ENCODE results near the gene FAN1. TPM values are rescaled to one million over a fixed set of nuclear protein-coding genes. Genes with fewer than 3 reads are reported as not detected.

Gene FAN1
- total and polyA plus RNA-seq, 9 of the 15 experiments (the other 6 are each of a cell fraction or from before 2014, with no cell fraction given), result 1.5 to 16.8 (median 12.0) TPM

- TF ChIP-seq PRDM10 (IDR thresholded peaks at IDR 0.05; ENCODE audit: partially characterized antibody), result no peak
- no peak for TF ChIP-seq PTRF (tag; IDR thresholded peaks at IDR 0.05)
- no peak for TF ChIP-seq ZNF133 (CRISPR knock-in tag; IDR thresholded peaks at IDR 0.05)
- TF ChIP-seq, protein P1, sequence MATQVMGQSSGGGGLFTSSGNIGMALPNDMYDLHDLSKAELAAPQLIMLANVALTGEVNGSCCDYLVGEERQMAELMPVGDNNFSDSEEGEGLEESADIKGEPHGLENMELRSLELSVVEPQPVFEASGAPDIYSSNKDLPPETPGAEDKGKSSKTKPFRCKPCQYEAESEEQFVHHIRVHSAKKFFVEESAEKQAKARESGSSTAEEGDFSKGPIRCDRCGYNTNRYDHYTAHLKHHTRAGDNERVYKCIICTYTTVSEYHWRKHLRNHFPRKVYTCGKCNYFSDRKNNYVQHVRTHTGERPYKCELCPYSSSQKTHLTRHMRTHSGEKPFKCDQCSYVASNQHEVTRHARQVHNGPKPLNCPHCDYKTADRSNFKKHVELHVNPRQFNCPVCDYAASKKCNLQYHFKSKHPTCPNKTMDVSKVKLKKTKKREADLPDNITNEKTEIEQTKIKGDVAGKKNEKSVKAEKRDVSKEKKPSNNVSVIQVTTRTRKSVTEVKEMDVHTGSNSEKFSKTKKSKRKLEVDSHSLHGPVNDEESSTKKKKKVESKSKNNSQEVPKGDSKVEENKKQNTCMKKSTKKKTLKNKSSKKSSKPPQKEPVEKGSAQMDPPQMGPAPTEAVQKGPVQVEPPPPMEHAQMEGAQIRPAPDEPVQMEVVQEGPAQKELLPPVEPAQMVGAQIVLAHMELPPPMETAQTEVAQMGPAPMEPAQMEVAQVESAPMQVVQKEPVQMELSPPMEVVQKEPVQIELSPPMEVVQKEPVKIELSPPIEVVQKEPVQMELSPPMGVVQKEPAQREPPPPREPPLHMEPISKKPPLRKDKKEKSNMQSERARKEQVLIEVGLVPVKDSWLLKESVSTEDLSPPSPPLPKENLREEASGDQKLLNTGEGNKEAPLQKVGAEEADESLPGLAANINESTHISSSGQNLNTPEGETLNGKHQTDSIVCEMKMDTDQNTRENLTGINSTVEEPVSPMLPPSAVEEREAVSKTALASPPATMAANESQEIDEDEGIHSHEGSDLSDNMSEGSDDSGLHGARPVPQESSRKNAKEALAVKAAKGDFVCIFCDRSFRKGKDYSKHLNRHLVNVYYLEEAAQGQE (IDR thresholded peaks at IDR 0.05; ENCODE audit: borderline replicate concordance), result peak; percentile 97
- TF ChIP-seq, protein P1 (CRISPR knock-in tag; IDR thresholded peaks at IDR 0.05; ENCODE audit: low read depth), result no peak
- TF ChIP-seq TARDBP (IDR thresholded peaks at IDR 0.05), result no peak
- TF ChIP-seq SIN3A (IDR thresholded peaks at IDR 0.05; ENCODE audit: borderline replicate concordance in 2 of 2, control insufficient read depth in 1 of 2, low read depth in 2 of 2, low read length in 2 of 2), result peak; percentile 58 to 85; a peak in 2 of 4 replicates
- TF ChIP-seq MYC (IDR thresholded peaks at IDR 0.05; ENCODE audit: low read depth, low read length), result peak; percentile 88
- no peak for TF ChIP-seq MYC (CRISPR knock-in tag; IDR thresholded peaks at IDR 0.05; ENCODE audit: borderline replicate concordance, low read depth)
- TF ChIP-seq SMARCA4 (IDR thresholded peaks at IDR 0.05), result peak; percentile 24; the same call in 1 of the 2 replicates
- peak; percentile 61; the same call in 1 of the 2 replicates for TF ChIP-seq ZNF592 (IDR thresholded peaks at IDR 0.05)
Measured at GRCh38 chr15:30903497-30904187, at the start of gene FAN1 (continued).
